Fibroblast of the conjunctiva (primary cell): Measurements from ENCODE around the gene LMOD3.

Experiments used
- DNase-seq: peaks from one replicate; pipeline ENCODE4 v3.0.0-alpha.2; 2010; ENCODE audit warnings: low read depth

LMOD3 gene

DNA sequence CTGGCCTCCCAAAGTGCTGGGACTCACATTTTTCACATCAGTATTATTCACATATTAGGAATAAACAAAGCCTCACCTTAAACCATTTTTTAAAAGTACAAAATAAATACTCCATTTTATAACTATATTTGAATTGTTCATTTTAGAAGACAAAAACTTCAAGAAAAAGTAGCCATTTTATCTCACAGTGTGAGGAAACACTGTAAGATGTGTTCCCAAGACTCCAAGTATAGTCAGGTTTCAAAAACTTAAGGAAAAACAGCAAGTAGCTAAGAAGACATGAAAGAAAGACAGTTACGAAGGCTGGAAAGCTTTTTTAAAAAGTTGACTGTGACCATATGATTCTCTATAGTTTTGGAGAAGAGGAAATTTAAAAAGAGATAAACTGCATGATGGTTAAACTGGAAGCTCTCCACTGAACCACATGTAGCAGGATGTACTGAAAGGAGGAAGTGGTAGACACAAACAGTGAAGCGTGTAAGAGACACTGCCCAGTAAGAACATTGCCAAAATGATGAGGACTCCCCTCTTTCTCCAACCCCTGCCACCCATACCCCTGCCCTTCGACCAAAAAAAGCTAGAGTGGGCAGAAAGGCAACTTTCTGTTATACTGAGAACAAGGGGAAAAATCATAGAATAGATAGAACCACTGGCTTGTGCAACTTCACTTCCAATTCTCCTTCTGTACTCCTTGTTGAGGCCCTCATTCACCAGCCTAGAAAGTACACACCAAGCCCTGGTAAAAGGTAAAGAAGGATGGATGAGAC is 64.0 kb downstream of the LMOD3 start:
- DNase-seq = no peak
